HEK293 (cell line): ENCODE measurements around the gene PDZRN3.

Source experiments
- CTCF ChIA-PET: fragments of 350-600 bp; formaldehyde crosslinking; extraction: SDS; loops from one replicate; lab custom pipeline; 2021; ENCODE audit warnings: antibody characterized with exemption; lab: Yijun Ruan, JAX
- POLR2A ChIA-PET: fragments of 300-600 bp; formaldehyde crosslinking; extraction: SDS; loops from one replicate; lab custom pipeline; 2020; ENCODE audit warnings: antibody characterized with exemption, inconsistent platforms; lab: Yijun Ruan, JAX
- H3K27ac ChIP-seq: fragments of 200-500 bp; sonication (Bioruptor generic); 2 replicates; pipeline ENCODE4 v1.5.1; 2014; ENCODE audit warnings: low read depth, low read length, control low read depth, inconsistent platforms; ENCODE audit errors: extremely low read depth
- H3K36me3 ChIP-seq, 2 experiments: fragments of 200-500 bp in 1 of 2; sonication (Bioruptor generic) in 1 of 2; 1 replicate in 1 of 2; 2 replicates in 1 of 2; pipeline ENCODE4 v1.5.1; 2014 to 2017; ENCODE audit warnings: inconsistent platforms in 2 of 2, low read length in 2 of 2; ENCODE audit not compliant: control insufficient read depth in 2 of 2, insufficient read depth in 1 of 2
- H3K4me1 ChIP-seq: fragments of 200-500 bp; sonication (Bioruptor generic); 2 replicates; pipeline ENCODE4 v1.5.1; 2014; ENCODE audit warnings: mild to moderate bottlenecking, low read length, inconsistent platforms; ENCODE audit not compliant: control insufficient read depth, insufficient read depth
- H3K4me3 ChIP-seq: 2 replicates; pipeline ENCODE4 v1.5.1; 2011; ENCODE audit warnings: low read depth, mild to moderate bottlenecking, control low read depth, low read length, moderate library complexity
- H3K9me3 ChIP-seq: fragments of 200-500 bp; sonication (Bioruptor generic); 2 replicates; pipeline ENCODE4 v1.5.1; 2014; ENCODE audit warnings: low read depth, low read length, inconsistent platforms; ENCODE audit not compliant: control insufficient read depth, insufficient read depth
- HOXA7 ChIP-seq: sonication (generic); formaldehyde crosslinking; IDR thresholded peaks from 2 replicates; pipeline ENCODE4 v1.8.1; 2022; ENCODE audit warnings: missing genetic modification reagents, borderline replicate concordance
- HOXC10 ChIP-seq: sonication (generic); formaldehyde crosslinking; IDR thresholded peaks from 2 replicates; pipeline ENCODE4 v1.8.1; 2023; ENCODE audit warnings: mild to moderate bottlenecking, missing genetic modification reagents
- ZEB2 ChIP-seq: fragments of 450-650 bp; formaldehyde crosslinking; IDR thresholded peaks from 2 replicates; pipeline ENCODE4 v1.5.1; 2016; ENCODE audit warnings: missing biosample characterization, missing genetic modification characterization
- ZIC2 ChIP-seq: fragments of 450-650 bp; formaldehyde crosslinking; IDR thresholded peaks from 2 replicates; pipeline ENCODE4 v1.5.1; 2016; ENCODE audit warnings: missing biosample characterization, missing genetic modification characterization
- ZNF140 ChIP-seq: fragments of 450-650 bp; formaldehyde crosslinking; IDR thresholded peaks from 2 replicates; pipeline ENCODE4 v1.5.1; 2016; ENCODE audit warnings: missing biosample characterization, missing genetic modification characterization
- ZNF335 ChIP-seq: fragments of 450-650 bp; formaldehyde crosslinking; conservative IDR thresholded peaks from 2 replicates; pipeline ENCODE4 v1.5.1; 2016; ENCODE audit warnings: missing biosample characterization, missing genetic modification characterization
- ZNF404 ChIP-seq: fragments of 450-650 bp; formaldehyde crosslinking; IDR thresholded peaks from 2 replicates; pipeline ENCODE4 v1.5.1; 2017; ENCODE audit warnings: missing biosample characterization, missing genetic modification characterization
- ZNF433 ChIP-seq: fragments of 450-650 bp; formaldehyde crosslinking; IDR thresholded peaks from 2 replicates; pipeline ENCODE4 v1.5.1; 2016; ENCODE audit warnings: missing biosample characterization, missing genetic modification characterization, low read depth
- ZNF518A ChIP-seq: fragments of 450-650 bp; formaldehyde crosslinking; conservative IDR thresholded peaks from 2 replicates; pipeline ENCODE4 v1.5.1; 2016; ENCODE audit warnings: low read depth, missing biosample characterization, missing genetic modification characterization
- ZNF521 ChIP-seq: fragments of 450-650 bp; formaldehyde crosslinking; IDR thresholded peaks from 2 replicates; pipeline ENCODE4 v1.5.1; 2017; ENCODE audit warnings: missing biosample characterization, mild to moderate bottlenecking, missing genetic modification characterization
- ZNF561 ChIP-seq: fragments of 450-650 bp; IDR thresholded peaks from 2 replicates; pipeline ENCODE4 v1.5.1; 2018; ENCODE audit warnings: missing biosample characterization, missing genetic modification characterization, borderline replicate concordance
- ZNF664 ChIP-seq: fragments of 450-650 bp; formaldehyde crosslinking; IDR thresholded peaks from 2 replicates; pipeline ENCODE4 v1.5.1; 2016; ENCODE audit warnings: missing biosample characterization, missing genetic modification characterization
- TF ChIP-seq, protein P1 (sequence below): fragments of 450-650 bp; formaldehyde crosslinking; IDR thresholded peaks from 2 replicates; pipeline ENCODE4 v1.5.1; 2016; ENCODE audit warnings: missing biosample characterization, missing genetic modification characterization, borderline replicate concordance
- TF ChIP-seq, protein P2 (sequence below): fragments of 450-650 bp; formaldehyde crosslinking; IDR thresholded peaks from 2 replicates; pipeline ENCODE4 v1.5.1; 2017; ENCODE audit warnings: missing biosample characterization, missing genetic modification characterization
- TF ChIP-seq, protein P3 (sequence below): fragments of 450-650 bp; formaldehyde crosslinking; IDR thresholded peaks from 2 replicates; pipeline ENCODE4 v1.5.1; 2016; ENCODE audit warnings: missing biosample characterization, missing genetic modification characterization

The PDZRN3 gene

GRCh38 chr3:73591286-73591800 is 33.4 kb downstream of the PDZRN3 start:
- TF ChIP-seq ZIC2 (tag by site-specific recombination) (no peak), ZNF521 (tag by site-specific recombination) (no peak), HOXC10 (CRISPR knock-in tag) (no peak), ZNF664 (tag by site-specific recombination) (no peak), ZNF335 (tag by site-specific recombination) (no peak), ZNF140 (tag by site-specific recombination) (no peak), ZNF404 (tag by site-specific recombination) (no peak), ZNF561 (tag by site-specific recombination) (no peak), HOXA7 (CRISPR knock-in tag) (no peak)
- TF ChIP-seq, protein P1, sequence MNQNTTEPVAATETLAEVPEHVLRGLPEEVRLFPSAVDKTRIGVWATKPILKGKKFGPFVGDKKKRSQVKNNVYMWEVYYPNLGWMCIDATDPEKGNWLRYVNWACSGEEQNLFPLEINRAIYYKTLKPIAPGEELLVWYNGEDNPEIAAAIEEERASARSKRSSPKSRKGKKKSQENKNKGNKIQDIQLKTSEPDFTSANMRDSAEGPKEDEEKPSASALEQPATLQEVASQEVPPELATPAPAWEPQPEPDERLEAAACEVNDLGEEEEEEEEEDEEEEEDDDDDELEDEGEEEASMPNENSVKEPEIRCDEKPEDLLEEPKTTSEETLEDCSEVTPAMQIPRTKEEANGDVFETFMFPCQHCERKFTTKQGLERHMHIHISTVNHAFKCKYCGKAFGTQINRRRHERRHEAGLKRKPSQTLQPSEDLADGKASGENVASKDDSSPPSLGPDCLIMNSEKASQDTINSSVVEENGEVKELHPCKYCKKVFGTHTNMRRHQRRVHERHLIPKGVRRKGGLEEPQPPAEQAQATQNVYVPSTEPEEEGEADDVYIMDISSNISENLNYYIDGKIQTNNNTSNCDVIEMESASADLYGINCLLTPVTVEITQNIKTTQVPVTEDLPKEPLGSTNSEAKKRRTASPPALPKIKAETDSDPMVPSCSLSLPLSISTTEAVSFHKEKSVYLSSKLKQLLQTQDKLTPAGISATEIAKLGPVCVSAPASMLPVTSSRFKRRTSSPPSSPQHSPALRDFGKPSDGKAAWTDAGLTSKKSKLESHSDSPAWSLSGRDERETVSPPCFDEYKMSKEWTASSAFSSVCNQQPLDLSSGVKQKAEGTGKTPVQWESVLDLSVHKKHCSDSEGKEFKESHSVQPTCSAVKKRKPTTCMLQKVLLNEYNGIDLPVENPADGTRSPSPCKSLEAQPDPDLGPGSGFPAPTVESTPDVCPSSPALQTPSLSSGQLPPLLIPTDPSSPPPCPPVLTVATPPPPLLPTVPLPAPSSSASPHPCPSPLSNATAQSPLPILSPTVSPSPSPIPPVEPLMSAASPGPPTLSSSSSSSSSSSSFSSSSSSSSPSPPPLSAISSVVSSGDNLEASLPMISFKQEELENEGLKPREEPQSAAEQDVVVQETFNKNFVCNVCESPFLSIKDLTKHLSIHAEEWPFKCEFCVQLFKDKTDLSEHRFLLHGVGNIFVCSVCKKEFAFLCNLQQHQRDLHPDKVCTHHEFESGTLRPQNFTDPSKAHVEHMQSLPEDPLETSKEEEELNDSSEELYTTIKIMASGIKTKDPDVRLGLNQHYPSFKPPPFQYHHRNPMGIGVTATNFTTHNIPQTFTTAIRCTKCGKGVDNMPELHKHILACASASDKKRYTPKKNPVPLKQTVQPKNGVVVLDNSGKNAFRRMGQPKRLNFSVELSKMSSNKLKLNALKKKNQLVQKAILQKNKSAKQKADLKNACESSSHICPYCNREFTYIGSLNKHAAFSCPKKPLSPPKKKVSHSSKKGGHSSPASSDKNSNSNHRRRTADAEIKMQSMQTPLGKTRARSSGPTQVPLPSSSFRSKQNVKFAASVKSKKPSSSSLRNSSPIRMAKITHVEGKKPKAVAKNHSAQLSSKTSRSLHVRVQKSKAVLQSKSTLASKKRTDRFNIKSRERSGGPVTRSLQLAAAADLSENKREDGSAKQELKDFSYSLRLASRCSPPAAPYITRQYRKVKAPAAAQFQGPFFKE (tag by site-specific recombination), result no peak
- TF ChIP-seq, protein P2, sequence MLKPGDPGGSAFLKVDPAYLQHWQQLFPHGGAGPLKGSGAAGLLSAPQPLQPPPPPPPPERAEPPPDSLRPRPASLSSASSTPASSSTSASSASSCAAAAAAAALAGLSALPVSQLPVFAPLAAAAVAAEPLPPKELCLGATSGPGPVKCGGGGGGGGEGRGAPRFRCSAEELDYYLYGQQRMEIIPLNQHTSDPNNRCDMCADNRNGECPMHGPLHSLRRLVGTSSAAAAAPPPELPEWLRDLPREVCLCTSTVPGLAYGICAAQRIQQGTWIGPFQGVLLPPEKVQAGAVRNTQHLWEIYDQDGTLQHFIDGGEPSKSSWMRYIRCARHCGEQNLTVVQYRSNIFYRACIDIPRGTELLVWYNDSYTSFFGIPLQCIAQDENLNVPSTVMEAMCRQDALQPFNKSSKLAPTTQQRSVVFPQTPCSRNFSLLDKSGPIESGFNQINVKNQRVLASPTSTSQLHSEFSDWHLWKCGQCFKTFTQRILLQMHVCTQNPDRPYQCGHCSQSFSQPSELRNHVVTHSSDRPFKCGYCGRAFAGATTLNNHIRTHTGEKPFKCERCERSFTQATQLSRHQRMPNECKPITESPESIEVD (tag by site-specific recombination), result no peak
- TF ChIP-seq, all 188 proteins: peak for 0
- ChIA-PET CTCF (no interaction called here), POLR2A (no interaction called here)
- H3K4me3 ChIP-seq, result no peak overlapping the region
- H3K36me3 ChIP-seq, result peaks cover 0 to 3% of the 10 kb centered on the region in 2 experiments; a peak in 1 of 3 replicates
- no peaks in the 10 kb centered on the region for H3K4me1 ChIP-seq
- H3K9me3 ChIP-seq, result no peaks in the 10 kb centered on the region
- H3K27ac ChIP-seq, result no peak overlapping the region

DNA sequence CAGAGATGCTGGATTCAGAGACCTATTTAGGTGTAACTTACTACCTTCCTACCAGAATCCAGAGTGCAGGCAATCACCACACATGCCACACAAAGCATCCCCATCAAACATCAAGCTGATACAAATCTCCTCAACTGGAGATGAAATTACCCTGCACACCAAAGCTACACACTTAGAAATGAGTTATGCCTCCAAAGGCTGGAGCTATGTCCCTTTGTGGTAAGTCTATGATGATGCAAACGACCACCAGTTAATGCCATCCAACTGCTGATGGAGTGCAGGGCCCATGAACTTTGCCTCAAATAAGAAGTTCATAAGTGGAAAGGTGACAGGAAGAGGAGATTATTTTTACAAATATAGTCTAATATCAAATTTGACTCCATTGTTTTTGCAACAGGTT is 38.1 kb downstream of the PDZRN3 start:
- no peak overlapping the region for H3K4me3 ChIP-seq
- POLR2A ChIA-PET, result no interaction called here
- TF ChIP-seq ZEB2 (tag by site-specific recombination), result no peak
- no peak for TF ChIP-seq ZNF433 (tag by site-specific recombination)
- TF ChIP-seq ZNF518A, result no peak
- TF ChIP-seq, protein P3, sequence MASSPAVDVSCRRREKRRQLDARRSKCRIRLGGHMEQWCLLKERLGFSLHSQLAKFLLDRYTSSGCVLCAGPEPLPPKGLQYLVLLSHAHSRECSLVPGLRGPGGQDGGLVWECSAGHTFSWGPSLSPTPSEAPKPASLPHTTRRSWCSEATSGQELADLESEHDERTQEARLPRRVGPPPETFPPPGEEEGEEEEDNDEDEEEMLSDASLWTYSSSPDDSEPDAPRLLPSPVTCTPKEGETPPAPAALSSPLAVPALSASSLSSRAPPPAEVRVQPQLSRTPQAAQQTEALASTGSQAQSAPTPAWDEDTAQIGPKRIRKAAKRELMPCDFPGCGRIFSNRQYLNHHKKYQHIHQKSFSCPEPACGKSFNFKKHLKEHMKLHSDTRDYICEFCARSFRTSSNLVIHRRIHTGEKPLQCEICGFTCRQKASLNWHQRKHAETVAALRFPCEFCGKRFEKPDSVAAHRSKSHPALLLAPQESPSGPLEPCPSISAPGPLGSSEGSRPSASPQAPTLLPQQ (tag by site-specific recombination), result no peak
- TF ChIP-seq, all 188 proteins: peak for 0
- CTCF ChIA-PET, result no interaction called here
- Histone ChIP-seq H3K4me1 (no peaks in the 10 kb centered on the region), H3K27ac (no peak overlapping the region), H3K36me3 (no peaks in the 10 kb centered on the region), H3K9me3 (no peaks in the 10 kb centered on the region)
